Naive thymus-derived CD8-positive, alpha-beta T cell (primary cell): Measurements from ENCODE around the gene RAMP2. TPM values are rescaled to one million over a fixed set of nuclear protein-coding genes. Genes with fewer than 3 reads are reported as not detected.

Source experiments
- ATAC-seq, 2 donors: fragments of 150-1000 bp; cut with Tn5 transposase in 1 of 2; sonication (Bioruptor Pico), chemical (Tn5 transposase) in 1 of 2; 1 replicate in 1 of 2; 2 replicates in 1 of 2; pipeline ENCODE4 v1.10.0; 2021; ENCODE audit warnings: mild to moderate bottlenecking in 2 of 2, moderate library complexity in 2 of 2
- POLR2A ChIA-PET: fragments of 350-600 bp; sonication (Branson Sonifier 250); formaldehyde crosslinking; loops from one replicate; lab custom pipeline; 2021; ENCODE audit warnings: antibody characterized with exemption; lab: Charles Lee
- DNase-seq, 10 donors: peaks; one replicate each; pipeline versions ENCODE4 v3.0.0 to v3.0.0-alpha.2; 2020 to 2022
- H3K27ac Mint-ChIP-seq, 10 donors: one replicate each; pipeline ENCODE4 v1.8.0; 2020 to 2022; ENCODE audit warnings: mild to moderate bottlenecking in 10 of 10, mixed read lengths in 10 of 10, moderate library complexity in 4 of 10, inconsistent platforms in 1 of 10
- H3K27me3 Mint-ChIP-seq, 5 donors: one replicate each; pipeline ENCODE4 v1.8.0; 2021 to 2022; ENCODE audit warnings: mixed read lengths in 5 of 5
- H3K36me3 Mint-ChIP-seq, 3 donors: one replicate each; pipeline ENCODE4 v1.8.0; 2020 to 2022; ENCODE audit warnings: mixed read lengths in 3 of 3, mild to moderate bottlenecking in 2 of 3, inconsistent platforms in 1 of 3
- H3K4me1 Mint-ChIP-seq, 4 donors: one replicate each; pipeline ENCODE4 v1.8.0; 2021 to 2022; ENCODE audit warnings: mixed read lengths in 4 of 4
- H3K4me3 Mint-ChIP-seq, 10 donors: one replicate each; pipeline ENCODE4 v1.8.0; 2020 to 2022; ENCODE audit warnings: mild to moderate bottlenecking in 10 of 10, mixed read lengths in 10 of 10, moderate library complexity in 6 of 10, inconsistent platforms in 1 of 10
- H3K9me3 Mint-ChIP-seq, 9 donors: one replicate each; pipeline ENCODE4 v1.8.0; 2020 to 2022; ENCODE audit warnings: mixed read lengths in 9 of 9, mild to moderate bottlenecking in 3 of 9, inconsistent platforms in 1 of 9, moderate library complexity in 1 of 9
- polyA plus RNA-seq, 3 donors: library from polyadenylated mRNA; unstranded; fragments of 300-500 nt; fragmentation: Illumina TruSeq; gene quantifications; one replicate each; pipeline ENCODE4 v1.2.3, GENCODE V29; 2021
- total RNA-seq, 8 experiments: library from RNA in 2 of 8; stranded (reverse) in 2 of 8; gene quantifications; one replicate each; pipeline ENCODE4 v1.2.3 and lab custom pipeline; 2021 to 2026

Gene RAMP2
- total and polyA plus RNA-seq, 5 experiments from 2014 or later = not detected

DNA sequence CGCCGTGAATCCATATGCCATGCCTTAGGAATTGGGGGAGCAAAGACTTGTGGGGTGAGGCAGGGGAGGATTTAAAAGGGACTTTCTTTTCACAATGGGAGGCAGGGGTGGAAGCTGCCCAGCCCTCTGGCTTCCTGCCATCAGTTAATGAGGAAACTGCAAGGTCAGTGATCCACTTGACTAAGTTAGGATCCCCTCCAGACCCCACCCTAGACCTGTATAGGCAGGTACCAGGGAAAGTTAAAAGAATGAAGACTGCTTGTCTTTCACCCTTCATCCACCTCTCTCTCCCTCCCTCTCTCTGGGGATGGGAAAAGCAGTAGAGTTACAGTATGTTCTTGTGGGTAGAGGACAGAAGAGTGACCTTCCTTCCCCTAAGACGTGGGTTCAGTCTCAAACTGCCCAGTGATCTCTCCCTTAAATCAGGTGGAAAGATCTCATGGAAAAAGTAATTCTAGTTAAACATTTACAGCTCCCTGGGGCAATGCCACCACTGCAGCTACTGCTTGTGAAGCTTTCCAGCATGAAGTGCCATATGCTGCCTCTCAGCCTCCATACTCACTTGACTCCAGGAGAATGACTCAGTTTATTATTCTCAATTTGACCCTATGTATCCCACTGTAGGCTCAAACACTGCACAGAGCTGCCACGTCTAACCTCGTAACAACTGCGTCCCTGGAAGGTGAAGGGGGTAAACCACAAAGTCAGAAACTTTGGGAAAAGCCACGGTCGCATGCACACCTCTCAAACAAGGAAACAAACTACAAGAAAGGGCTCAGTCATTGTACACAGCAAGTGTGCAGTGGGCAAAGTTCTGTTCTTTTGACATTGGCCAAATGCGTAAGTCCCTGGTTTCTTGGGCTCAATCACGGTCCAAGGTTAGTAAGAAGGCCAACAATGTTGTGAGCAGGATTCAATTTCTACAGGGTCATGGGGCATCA, 36.3 kb downstream of the RAMP2 start:
- POLR2A ChIA-PET = interaction anchor here (0.6 to 2.2 kb wide), 4 partner anchors 16 to 763 kb away, joined by 3 to 12 read pairs (median 8); partner anchors contain the start of genes BECN1 and VPS25
- H3K36me3 Mint-ChIP-seq = peaks cover 0 to 3% (median 0%) of the 10 kb centered on the region in 3 donors
- no peak for DNase-seq
- peak overlapping the region; percentile 92 to 98 (median 96) for H3K4me3 Mint-ChIP-seq
- H3K27me3 Mint-ChIP-seq = no peaks in the 10 kb centered on the region
- no peaks in the 10 kb centered on the region for H3K9me3 Mint-ChIP-seq
- ATAC-seq = no peak
- H3K27ac Mint-ChIP-seq = peak overlapping the region in 4 of 10 donors; percentile 5 to 95 (median 94)
- peaks cover 21 to 45% (median 31%) of the 10 kb centered on the region in 4 donors for H3K4me1 Mint-ChIP-seq

DNA sequence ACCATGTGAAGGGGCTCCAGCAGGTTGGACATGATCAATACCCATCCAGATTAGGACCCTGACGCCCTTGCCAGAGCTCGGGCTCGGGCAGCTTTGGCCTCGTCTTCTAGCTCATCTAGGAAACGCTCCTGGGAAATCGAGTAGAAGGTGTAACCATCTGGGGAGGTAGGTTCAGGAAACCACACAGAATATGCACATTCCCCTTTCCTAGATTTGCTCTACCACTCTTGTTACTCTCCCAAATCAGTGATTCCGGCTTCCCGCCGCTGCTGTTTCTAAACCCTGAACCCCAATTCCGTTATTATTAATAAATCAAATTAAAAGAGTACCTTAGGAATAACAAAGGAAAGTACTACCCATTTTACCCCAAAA, 37.0 kb downstream of the RAMP2 start:
- Mint-ChIP-seq H3K4me1 (peaks cover 21 to 45% (median 31%) of the 10 kb centered on the region in 4 donors), H3K36me3 (peaks cover 0 to 3% (median 0%) of the 10 kb centered on the region in 3 donors), H3K4me3 (peak overlapping the region; percentile 92 to 98 (median 96)), H3K27ac (peak overlapping the region; percentile 34 to 95 (median 91)), H3K27me3 (no peaks in the 10 kb centered on the region), H3K9me3 (no peaks in the 10 kb centered on the region)
- ATAC-seq (no peak), DNase-seq (no peak)
- POLR2A ChIA-PET = interaction anchor here (0.6 to 2.2 kb wide), 6 partner anchors 16 to 564 kb away, joined by 3 to 12 read pairs (median 4); partner anchors contain the start of genes BECN1 and VPS25

DNA sequence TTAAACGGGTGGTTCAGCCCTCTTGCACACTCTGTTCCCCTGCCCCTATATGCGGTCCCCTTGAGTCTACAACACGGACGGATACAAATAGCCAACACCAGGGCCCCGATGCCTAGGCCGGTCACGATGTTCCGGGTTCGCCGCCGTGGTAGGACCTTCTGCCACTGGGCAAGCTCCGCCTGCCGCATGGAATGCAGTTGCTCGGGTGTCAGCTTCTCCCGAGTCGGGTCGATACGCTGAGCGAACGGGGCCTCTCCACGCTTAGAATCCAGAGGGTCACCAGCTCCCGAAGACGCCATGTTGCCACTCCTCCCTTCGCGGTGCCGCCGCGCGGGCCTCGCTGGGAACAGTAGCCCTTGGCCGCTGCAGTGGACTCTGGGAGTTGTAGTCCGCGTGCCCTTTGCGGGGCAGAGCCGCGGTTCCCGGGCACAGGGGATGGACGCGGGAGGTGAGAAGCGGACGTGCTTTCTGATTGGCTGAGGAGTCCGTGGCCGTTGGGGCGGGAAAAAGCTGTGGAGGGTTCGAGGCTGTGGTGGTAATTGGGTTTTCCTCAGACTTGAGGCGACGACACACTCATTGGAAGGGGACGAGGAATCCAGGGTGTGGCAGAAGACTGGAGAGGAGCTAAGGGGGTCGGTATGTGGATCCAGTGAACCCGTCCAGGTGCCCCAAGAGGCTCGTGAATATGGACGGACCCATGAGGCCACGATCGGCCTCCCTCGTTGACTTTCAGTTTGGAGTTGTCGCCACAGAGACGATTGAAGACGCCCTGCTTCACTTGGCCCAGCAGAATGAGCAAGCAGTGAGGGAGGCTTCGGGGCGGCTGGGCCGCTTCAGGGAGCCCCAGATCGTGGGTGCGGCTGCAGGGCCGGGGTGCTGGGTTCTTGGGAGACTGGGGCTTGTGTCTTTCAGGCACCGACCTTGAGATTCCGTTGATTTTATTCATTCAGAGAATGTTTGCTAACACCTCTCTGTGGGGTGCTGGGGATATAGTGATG, 37.7 kb downstream of the RAMP2 start, which contains the start of the genes CNTD1 and COA3:
Gene CNTD1, plus strand, starts transcription at position 479 of the 998 bp plus-strand sequence. Its CDS starts 207 bp downstream, at position 686.
Gene COA3, minus strand, starts transcription at position 322 of the 998 bp plus-strand sequence. Its CDS starts 23 bp downstream, at position 299.
- no peaks in the 10 kb centered on the region for H3K27me3 Mint-ChIP-seq
- H3K36me3 Mint-ChIP-seq = peaks cover 0 to 3% (median 0%) of the 10 kb centered on the region in 3 donors
- no peaks in the 10 kb centered on the region for H3K9me3 Mint-ChIP-seq
- H3K4me1 Mint-ChIP-seq = peaks cover 21 to 45% (median 31%) of the 10 kb centered on the region in 4 donors
- POLR2A ChIA-PET = interaction anchor here (0.6 to 2.2 kb wide), 6 partner anchors 15 to 563 kb away, joined by 3 to 12 read pairs (median 4); partner anchors contain the start of genes BECN1 and VPS25
- ATAC-seq = peak; percentile 99
- peak within 1 kb of the TSS; percentile 68 to 95 (median 91) for H3K27ac Mint-ChIP-seq
- H3K4me3 Mint-ChIP-seq = peak within 1 kb of the TSS; percentile 92 to 98 (median 96)
- peak; percentile 55 to 85 (median 66) for DNase-seq

DNA sequence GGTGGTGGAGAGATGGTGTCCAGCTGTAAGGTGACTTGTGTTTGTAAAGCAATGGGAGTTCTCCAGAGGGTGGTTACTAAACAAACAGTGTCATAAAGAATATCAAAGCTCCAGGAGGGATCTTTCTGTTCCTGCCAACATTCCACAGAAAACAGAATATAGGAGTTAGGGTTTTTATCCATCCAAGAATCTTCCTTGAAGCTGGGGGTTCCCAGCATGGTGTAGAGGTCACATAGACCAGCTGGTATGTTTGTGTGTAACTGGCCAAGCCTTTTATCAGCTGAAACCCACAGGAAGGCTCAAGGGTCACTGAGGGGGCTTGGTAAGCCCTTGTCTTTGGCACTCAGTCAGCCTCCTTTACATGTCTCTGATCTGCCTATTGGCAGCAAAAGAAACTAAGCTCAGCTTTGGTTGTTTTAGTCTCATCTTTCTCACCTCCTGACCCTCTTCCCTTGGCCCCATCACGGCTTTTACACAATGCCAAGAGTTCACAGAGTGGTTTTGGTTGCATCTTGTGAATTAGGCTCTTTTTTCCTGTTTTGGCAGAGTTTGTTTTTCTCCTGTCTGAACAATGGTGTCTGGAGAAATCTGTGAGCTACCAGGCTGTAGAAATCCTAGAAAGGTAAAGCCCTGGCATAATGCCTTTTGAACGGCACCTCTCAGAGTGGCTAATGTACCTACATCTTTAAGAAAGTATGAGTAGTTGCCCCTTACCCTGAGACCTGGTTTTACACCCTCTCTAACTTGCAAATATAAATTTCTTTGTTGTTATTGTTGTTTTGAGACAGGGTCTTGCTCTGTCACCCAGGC, 42.3 kb downstream of the RAMP2 start:
- POLR2A ChIA-PET = interaction anchor here (0.5 to 1.1 kb wide), 2 partner anchors 21 to 903 kb away, joined by 3 to 4 read pairs; partner anchors contain the start of gene BECN1
- DNase-seq (no peak), ATAC-seq (no peak)
- Mint-ChIP-seq H3K27me3 (no peaks in the 10 kb centered on the region), H3K36me3 (no peaks in the 10 kb centered on the region), H3K4me3 (no peak overlapping the region), H3K9me3 (no peaks in the 10 kb centered on the region), H3K27ac (no peak overlapping the region), H3K4me1 (peaks cover 6 to 7% (median 7%) of the 10 kb centered on the region in 4 donors)

DNA sequence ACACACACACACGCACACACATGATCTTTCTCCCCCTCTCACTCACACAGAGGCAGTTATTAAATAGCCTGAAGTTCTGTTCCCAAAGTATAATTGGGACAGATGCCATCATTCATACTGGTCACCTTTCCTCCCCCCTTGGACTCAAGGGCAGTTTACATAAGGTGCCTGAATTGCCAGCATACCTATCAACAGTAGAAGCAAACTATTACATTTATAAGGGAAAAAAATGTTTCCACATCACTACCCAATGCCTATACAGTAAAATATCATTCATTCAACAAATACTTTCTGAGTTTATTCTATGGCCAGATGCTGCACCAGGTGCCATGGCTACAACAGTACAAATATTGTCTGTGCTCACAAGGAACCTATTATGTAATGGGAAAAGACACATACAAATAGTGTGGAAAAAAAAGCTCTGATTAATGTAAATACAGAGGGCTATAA, 43.9 kb downstream of the RAMP2 start:
- H3K36me3 Mint-ChIP-seq = peaks cover 0 to 11% (median 0%) of the 10 kb centered on the region in 3 donors
- H3K27ac Mint-ChIP-seq = peak overlapping the region in 2 of 10 donors; percentile 52 to 76
- POLR2A ChIA-PET = no interaction called here

DNA sequence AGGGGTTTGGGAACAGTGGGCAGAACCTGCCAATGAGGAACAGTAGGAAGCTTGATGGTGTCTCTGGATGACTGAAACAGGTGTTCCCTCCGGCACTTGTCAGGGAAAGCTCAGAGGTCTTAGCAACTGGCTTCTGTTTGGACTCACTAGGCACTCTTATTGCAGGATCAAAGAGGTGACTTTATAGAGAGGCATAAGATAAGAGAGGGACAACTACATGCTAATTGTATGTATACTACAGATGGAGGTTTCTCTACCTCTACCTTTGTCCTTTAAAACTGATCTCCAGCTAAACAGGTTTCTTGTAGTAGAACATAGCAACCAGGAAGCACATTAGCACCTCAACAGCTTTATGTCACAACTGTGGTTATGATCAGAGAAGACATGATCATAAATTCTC, 45.2 kb downstream of the RAMP2 start:
- no peak for ATAC-seq
- peaks cover 4 to 23% (median 4%) of the 10 kb centered on the region in 3 donors for H3K36me3 Mint-ChIP-seq
- POLR2A ChIA-PET = interaction anchor here (0.6 to 0.7 kb wide), 2 partner anchors 272 to 742 kb away, joined by 3 read pairs; no protein-coding TSS in a partner anchor
- no peaks in the 10 kb centered on the region for H3K4me1 Mint-ChIP-seq
- peak overlapping the region in 2 of 10 donors; percentile 12 to 59 for H3K27ac Mint-ChIP-seq
- no peak overlapping the region for H3K4me3 Mint-ChIP-seq
- no peak for DNase-seq
- H3K27me3 Mint-ChIP-seq = no peaks in the 10 kb centered on the region
- H3K9me3 Mint-ChIP-seq = no peaks in the 10 kb centered on the region

More for the DNA sequence above, 43.9 kb downstream of the RAMP2 start:
- ATAC-seq (no peak), DNase-seq (no peak)
- H3K4me3 Mint-ChIP-seq = peak overlapping the region in 1 of 10 donors; percentile 50
- H3K27me3 Mint-ChIP-seq = no peaks in the 10 kb centered on the region
- H3K4me1 Mint-ChIP-seq = peaks cover 0 to 2% (median 0%) of the 10 kb centered on the region in 4 donors
- no peaks in the 10 kb centered on the region for H3K9me3 Mint-ChIP-seq

DNA sequence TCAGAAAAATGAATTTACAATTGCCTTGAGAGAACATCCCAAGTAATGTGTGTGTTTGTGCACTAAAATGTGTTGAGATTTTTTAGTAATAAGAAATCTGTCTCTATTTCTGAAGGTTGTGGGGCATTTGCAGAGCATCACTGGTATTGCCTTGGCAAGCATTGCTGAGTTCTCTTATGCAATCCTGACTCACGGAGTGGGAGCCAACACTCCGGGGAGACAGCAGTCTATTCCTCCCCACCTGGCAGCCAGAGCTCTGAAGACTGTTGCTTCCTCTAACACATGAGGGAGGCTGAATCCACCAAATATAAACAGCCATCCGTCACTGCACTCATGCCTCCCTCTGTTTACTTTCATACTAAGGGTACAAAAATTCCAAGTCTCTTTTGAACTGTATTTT, 48.2 kb downstream of the RAMP2 start:
- Mint-ChIP-seq H3K4me3 (no peak overlapping the region), H3K27me3 (no peaks in the 10 kb centered on the region), H3K9me3 (no peaks in the 10 kb centered on the region), H3K27ac (peak overlapping the region in 3 of 10 donors; percentile 13 to 47 (median 24)), H3K36me3 (peaks cover 11 to 48% (median 14%) of the 10 kb centered on the region in 3 donors), H3K4me1 (no peaks in the 10 kb centered on the region)
- POLR2A ChIA-PET = no interaction called here
- no peak for ATAC-seq
- DNase-seq = no peak

Other genes starting within 250 kb of the RAMP2 start
- 10 to 100 TPM; 26.4 to 28.5 TPM for gene NAGLU, start 225.0 kb upstream of the RAMP2 start, total RNA-seq
- gene NAGLU, start 225.0 kb upstream of the RAMP2 start, polyA plus RNA-seq = 10 to 100 TPM in 2 of 3 donors, 1 to 10 TPM in 1; 8.0 to 16.2 (median 13.4) TPM
- gene HSD17B1, start 208.3 kb upstream of the RAMP2 start, total RNA-seq = 1 to 10 TPM; 1.4 to 2.1 TPM
- gene HSD17B1, start 208.3 kb upstream of the RAMP2 start, polyA plus RNA-seq = under 1 TPM; 0.18 to 0.98 (median 0.24) TPM
- gene COASY, start 199.1 kb upstream of the RAMP2 start, total RNA-seq = 10 to 100 TPM; 67.0 to 72.3 TPM
- 10 to 100 TPM; 48.3 to 67.9 (median 65.5) TPM for gene COASY, start 199.1 kb upstream of the RAMP2 start, polyA plus RNA-seq
- 10 to 100 TPM; 58.2 to 67.8 TPM for gene MLX, start 194.1 kb upstream of the RAMP2 start, total RNA-seq
- gene MLX, start 194.1 kb upstream of the RAMP2 start, polyA plus RNA-seq = 10 to 100 TPM; 24.6 to 47.1 (median 25.0) TPM
- gene PSMC3IP, start 183.5 kb upstream of the RAMP2 start, total RNA-seq = 1 to 10 TPM; 3.3 to 4.6 TPM
- 1 to 10 TPM in 1 of 3 donors, under 1 TPM in 2; 0.69 to 1.1 (median 0.71) TPM for gene PSMC3IP, start 183.5 kb upstream of the RAMP2 start, polyA plus RNA-seq
- gene RETREG3, start 151.9 kb upstream of the RAMP2 start, total RNA-seq = 100 to 1,000 TPM; 139 to 147 TPM
- gene RETREG3, start 151.9 kb upstream of the RAMP2 start, polyA plus RNA-seq = 100 to 1,000 TPM; 119 to 131 (median 122) TPM
- gene TUBG1, start 151.5 kb upstream of the RAMP2 start, total RNA-seq = 10 to 100 TPM; 12.7 to 16.3 TPM
- gene TUBG1, start 151.5 kb upstream of the RAMP2 start, polyA plus RNA-seq = 10 to 100 TPM in 1 of 3 donors, 1 to 10 TPM in 2; 6.7 to 10.3 (median 7.8) TPM
- 10 to 100 TPM; 18.1 to 22.1 TPM for gene TUBG2, start 101.9 kb upstream of the RAMP2 start, total RNA-seq
- gene TUBG2, start 101.9 kb upstream of the RAMP2 start, polyA plus RNA-seq = 1 to 10 TPM; 4.9 to 6.9 (median 6.0) TPM
- not detected for gene PLEKHH3, start 84.2 kb upstream of the RAMP2 start, total RNA-seq
- not detected for gene PLEKHH3, start 84.2 kb upstream of the RAMP2 start, polyA plus RNA-seq
- gene CCR10, start 79.4 kb upstream of the RAMP2 start, total RNA-seq = 1 to 10 TPM; 1.3 to 1.7 TPM
- gene CCR10, start 79.4 kb upstream of the RAMP2 start, polyA plus RNA-seq = 1 to 10 TPM in 1 of 3 donors, under 1 TPM in 2; 0.68 to 1.8 (median 0.75) TPM
- 1 to 10 TPM; 2.7 to 3.0 TPM for gene CNTNAP1, start 78.7 kb upstream of the RAMP2 start, total RNA-seq
- under 1 TPM in 1 of 3 donors, not detected in 2; 0.05 TPM for gene CNTNAP1, start 78.7 kb upstream of the RAMP2 start, polyA plus RNA-seq
- gene EZH1, start 16.2 kb upstream of the RAMP2 start, total RNA-seq = 100 to 1,000 TPM; 186 to 197 TPM
- gene EZH1, start 16.2 kb upstream of the RAMP2 start, polyA plus RNA-seq = 10 to 100 TPM; 30.6 to 44.6 (median 32.0) TPM
- 10 to 100 TPM; 51.0 to 55.2 TPM for gene VPS25, start 12.2 kb downstream of the RAMP2 start, total RNA-seq
- 10 to 100 TPM; 43.9 to 64.5 (median 56.3) TPM for gene VPS25, start 12.2 kb downstream of the RAMP2 start, polyA plus RNA-seq
- gene WNK4, start 19.4 kb downstream of the RAMP2 start, total RNA-seq = under 1 TPM; 0.27 to 0.62 TPM
- under 1 TPM in 1 of 3 donors, not detected in 2; 0.09 TPM for gene WNK4, start 19.4 kb downstream of the RAMP2 start, polyA plus RNA-seq
- 10 to 100 TPM; 26.7 to 27.0 TPM for gene COA3, start 37.5 kb downstream of the RAMP2 start, total RNA-seq
- gene COA3, start 37.5 kb downstream of the RAMP2 start, polyA plus RNA-seq = 100 to 1,000 TPM; 106 to 119 (median 118) TPM
- not detected for gene CNTD1, start 37.6 kb downstream of the RAMP2 start, total RNA-seq
- under 1 TPM; 0.12 to 0.52 (median 0.24) TPM for gene CNTD1, start 37.6 kb downstream of the RAMP2 start, polyA plus RNA-seq
- 100 to 1,000 TPM; 103 to 109 TPM for gene BECN1, start 63.1 kb downstream of the RAMP2 start, total RNA-seq
- gene BECN1, start 63.1 kb downstream of the RAMP2 start, polyA plus RNA-seq = 100 to 1,000 TPM; 106 to 124 (median 123) TPM
- 10 to 100 TPM; 65.3 to 67.3 TPM for gene PSME3, start 72.2 kb downstream of the RAMP2 start, total RNA-seq
- 100 to 1,000 TPM; 117 to 123 (median 120) TPM for gene PSME3, start 72.2 kb downstream of the RAMP2 start, polyA plus RNA-seq
- gene AOC2, start 83.4 kb downstream of the RAMP2 start, total RNA-seq = 1 to 10 TPM; 4.0 to 4.2 TPM
- under 1 TPM; 0.06 to 0.63 (median 0.12) TPM for gene AOC2, start 83.4 kb downstream of the RAMP2 start, polyA plus RNA-seq
- gene AOC3, start 90.0 kb downstream of the RAMP2 start, total RNA-seq = 1 to 10 TPM; 1.6 TPM
- under 1 TPM in 1 of 3 donors, not detected in 2; 0.13 TPM for gene AOC3, start 90.0 kb downstream of the RAMP2 start, polyA plus RNA-seq
- gene G6PC1, start 139.6 kb downstream of the RAMP2 start, total RNA-seq = not detected
- not detected for gene G6PC1, start 139.6 kb downstream of the RAMP2 start, polyA plus RNA-seq
- 10 to 100 TPM; 60.3 to 70.4 TPM for gene AARSD1, start 203.2 kb downstream of the RAMP2 start, total RNA-seq
- 10 to 100 TPM; 40.5 to 56.2 (median 45.2) TPM for gene AARSD1, start 203.2 kb downstream of the RAMP2 start, polyA plus RNA-seq
- gene PTGES3L, start 218.9 kb downstream of the RAMP2 start, total RNA-seq = under 1 TPM; 0.38 to 0.49 TPM
- under 1 TPM in 2 of 3 donors, not detected in 1; 0.30 to 0.51 TPM for gene PTGES3L, start 218.9 kb downstream of the RAMP2 start, polyA plus RNA-seq
- gene RUNDC1, start 219.3 kb downstream of the RAMP2 start, total RNA-seq = 10 to 100 TPM; 18.6 to 18.8 TPM
- gene RUNDC1, start 219.3 kb downstream of the RAMP2 start, polyA plus RNA-seq = 10 to 100 TPM; 11.8 to 15.9 (median 14.6) TPM
- gene RPL27, start 237.2 kb downstream of the RAMP2 start, total RNA-seq = 1,000 to 10,000 TPM; 1,609 to 1,640 TPM
- gene RPL27, start 237.2 kb downstream of the RAMP2 start, polyA plus RNA-seq = 1,000 to 10,000 TPM; 2,416 to 2,846 (median 2,434) TPM
- 10 to 100 TPM; 35.7 to 39.1 TPM for gene IFI35, start 245.6 kb downstream of the RAMP2 start, total RNA-seq
- 10 to 100 TPM; 44.8 to 49.8 (median 47.2) TPM for gene IFI35, start 245.6 kb downstream of the RAMP2 start, polyA plus RNA-seq